DND-41 (cell line): Measurements from ENCODE around the gene PDXP.

Experiments used
- ATAC-seq: fragments of 200-7000 bp; cut with Tn5 transposase; 3 replicates; pipeline ENCODE4 v1.9.1; 2021; ENCODE audit warnings: low read depth; ENCODE audit not compliant: insufficient read depth
- DNase-seq: peaks from one replicate; pipeline ENCODE4 v3.0.0-alpha.2; 2020
- H2AFZ ChIP-seq: 2 replicates; pipeline ENCODE4 v1.6.0; 2012; ENCODE audit warnings: low read depth, low read length
- H3K27ac ChIP-seq: 2 replicates; pipeline ENCODE4 v1.5.1; 2012; ENCODE audit warnings: low read length, inconsistent platforms
- H3K27me3 ChIP-seq: fragments of 200-600 bp; sonication (generic); 2 replicates; pipeline ENCODE4 v1.6.0; 2012; ENCODE audit warnings: low read length, mild to moderate bottlenecking, inconsistent platforms; ENCODE audit not compliant: insufficient read depth, poor library complexity
- H3K36me3 ChIP-seq: 2 replicates; pipeline ENCODE4 v1.5.1; 2012; ENCODE audit warnings: low read length, inconsistent platforms; ENCODE audit not compliant: insufficient read depth
- H3K4me1 ChIP-seq: 2 replicates; pipeline ENCODE4 v1.5.1; 2012; ENCODE audit warnings: mild to moderate bottlenecking, low read length; ENCODE audit not compliant: insufficient read depth
- H3K4me2 ChIP-seq: 2 replicates; pipeline ENCODE4 v1.6.0; 2012; ENCODE audit warnings: mild to moderate bottlenecking, moderate library complexity, low read length, inconsistent platforms; ENCODE audit not compliant: insufficient read depth
- H3K4me3 ChIP-seq, 2 experiments: fragments of 200-600 bp in 1 of 2; shearing (Covaris generic) in 1 of 2; 2 replicates each; pipeline ENCODE4 v1.5.1; 2012 to 2016; ENCODE audit warnings: inconsistent platforms in 2 of 2, low read length in 2 of 2, mild to moderate bottlenecking in 2 of 2, low read depth in 1 of 2, moderate library complexity in 1 of 2
- H3K79me2 ChIP-seq: 2 replicates; pipeline ENCODE4 v1.6.0; 2012; ENCODE audit warnings: low read length, inconsistent platforms; ENCODE audit not compliant: insufficient read depth
- H3K9ac ChIP-seq: 2 replicates; pipeline ENCODE4 v1.6.0; 2012; ENCODE audit warnings: low read depth, mild to moderate bottlenecking, inconsistent platforms, low read length, moderate library complexity
- H3K9me3 ChIP-seq: 2 replicates; pipeline ENCODE4 v1.5.1; 2012; ENCODE audit warnings: low read length, moderate library complexity, mild to moderate bottlenecking, inconsistent platforms; ENCODE audit not compliant: insufficient read depth, severe bottlenecking
- H4K20me1 ChIP-seq: 2 replicates; pipeline ENCODE4 v1.6.0; 2012; ENCODE audit warnings: low read length; ENCODE audit not compliant: insufficient read depth
- CTCF ChIP-seq: IDR thresholded peaks from 2 replicates; pipeline ENCODE4 v1.5.1; 2012; ENCODE audit warnings: borderline replicate concordance, low read length, moderate library complexity, mild to moderate bottlenecking; ENCODE audit not compliant: poor library complexity, severe bottlenecking; ENCODE audit errors: extremely low read depth
- EZH2 ChIP-seq: IDR thresholded peaks from 3 replicates; pipeline ENCODE4 v1.6.1; 2012; ENCODE audit warnings: borderline replicate concordance, low read depth, mild to moderate bottlenecking, moderate library complexity, low read length, inconsistent platforms; ENCODE audit not compliant: severe bottlenecking

Gene PDXP

GRCh38 chr22:37610480-37611129 is 47.9 kb upstream of the PDXP start:
- Histone ChIP-seq H3K27me3 (no peaks in the 10 kb centered on the region), H3K27ac (no peak overlapping the region), H2AFZ (no peak overlapping the region), H4K20me1 (peaks cover 25% of the 10 kb centered on the region; the same call in 1 of the 2 replicates), H3K4me3 (no peak overlapping the region; a peak in 1 of 4 replicates), H3K79me2 (peaks cover 37% of the 10 kb centered on the region), H3K36me3 (peaks cover 22% of the 10 kb centered on the region), H3K4me2 (peak overlapping the region; percentile 94), H3K9ac (peak overlapping the region; percentile 93), H3K4me1 (peaks cover 43% of the 10 kb centered on the region), H3K9me3 (no peaks in the 10 kb centered on the region)
- DNase-seq (no peak), ATAC-seq (no peak)
- TF ChIP-seq EZH2 (no peak), CTCF (no peak)

- ATAC-seq: no peak
- H2AFZ ChIP-seq: no peak overlapping the region
- no peaks in the 10 kb centered on the region for H3K27me3 ChIP-seq
- no peak overlapping the region for H3K27ac ChIP-seq
- H3K4me1 ChIP-seq: peaks cover 39% of the 10 kb centered on the region
- peaks cover 26% of the 10 kb centered on the region; the same call in 1 of the 2 replicates for H4K20me1 ChIP-seq
- peak overlapping the region; percentile 93; the same call in 1 of the 2 replicates for H3K9ac ChIP-seq
- H3K36me3 ChIP-seq: peaks cover 25% of the 10 kb centered on the region
- H3K4me2 ChIP-seq: peak overlapping the region; percentile 94; the same call in 1 of the 2 replicates
- peaks cover 37% of the 10 kb centered on the region for H3K79me2 ChIP-seq
- H3K4me3 ChIP-seq: no peak overlapping the region
- no peak for DNase-seq
- no peaks in the 10 kb centered on the region for H3K9me3 ChIP-seq
- TF ChIP-seq CTCF (no peak), EZH2 (no peak)
These were observed 47.3 kb upstream of the PDXP start for GRCh38 chr22:37611207-37611606.

- Histone ChIP-seq H3K79me2 (peaks cover 11% of the 10 kb centered on the region), H3K9ac (no peak overlapping the region), H3K9me3 (no peaks in the 10 kb centered on the region), H2AFZ (no peak overlapping the region), H3K4me2 (no peak overlapping the region), H3K4me1 (peaks cover 2% of the 10 kb centered on the region), H3K36me3 (peaks cover 65% of the 10 kb centered on the region), H3K27me3 (no peaks in the 10 kb centered on the region), H3K27ac (no peak overlapping the region), H4K20me1 (peaks cover 9% of the 10 kb centered on the region), H3K4me3 (no peak overlapping the region)
- ATAC-seq (no peak), DNase-seq (no peak)
- no peak for TF ChIP-seq EZH2
- no peak for TF ChIP-seq CTCF
These were observed 42.1 kb upstream of the PDXP start for GRCh38 chr22:37616201-37617083.
